ENCODE measurements around the gene CAPN1. TPM values are rescaled to one million over a fixed set of nuclear protein-coding genes. Genes with fewer than 3 reads are reported as not detected.

CAPN1 gene
- total and polyA plus RNA-seq, 2 of the 13 experiments (the other 11 are each of a cell fraction or from before 2014, with no cell fraction given) = 57.3 to 82.6 TPM

GRCh38 chr11:65180877-65181568, 705 bp upstream of the CAPN1 start (continued):
- TF ChIP-seq ARID2 (CRISPR knock-in tag; IDR thresholded peaks at IDR 0.05; ENCODE audit: borderline replicate concordance) = 0 out of 2 replicates have a peak, but pooled peaks have one; percentile 14
- peak; percentile 40; the same call in 1 of the 2 replicates for TF ChIP-seq THAP11 (CRISPR knock-in tag; IDR thresholded peaks at IDR 0.05)
- peak; percentile 63 for TF ChIP-seq ZFY (CRISPR knock-in tag; IDR thresholded peaks at IDR 0.05)
- peak; percentile 27; the same call in 1 of the 2 replicates for TF ChIP-seq ZNF547 (CRISPR knock-in tag; IDR thresholded peaks at IDR 0.05)
- TF ChIP-seq, protein P1, sequence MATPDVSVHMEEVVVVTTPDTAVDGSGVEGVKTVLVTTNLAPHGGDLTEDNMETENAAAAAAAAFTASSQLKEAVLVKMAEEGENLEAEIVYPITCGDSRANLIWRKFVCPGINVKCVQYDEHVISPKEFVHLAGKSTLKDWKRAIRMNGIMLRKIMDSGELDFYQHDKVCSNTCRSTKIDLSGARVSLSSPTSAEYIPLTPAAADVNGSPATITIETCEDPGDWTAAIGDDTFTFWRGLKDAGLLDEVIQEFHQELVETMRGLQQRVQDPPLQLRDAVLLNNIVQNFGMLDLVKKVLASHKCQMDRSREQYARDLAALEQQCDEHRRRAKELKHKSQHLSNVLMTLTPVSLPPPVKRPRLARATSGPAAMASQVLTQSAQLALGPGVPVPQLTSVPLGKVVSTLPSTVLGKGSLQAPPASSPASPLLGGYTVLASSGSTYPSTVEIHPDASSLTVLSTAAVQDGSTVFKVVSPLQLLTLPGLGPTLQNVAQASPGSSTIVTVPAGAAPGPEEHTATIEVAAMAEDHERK (CRISPR knock-in tag; IDR thresholded peaks at IDR 0.05; ENCODE audit: low read depth) = no peak
- TF ChIP-seq TAF1 (CRISPR knock-in tag; IDR thresholded peaks at IDR 0.05) = peak; percentile 19; the same call in 1 of the 2 replicates
- no peak; the same call in 1 of the 2 replicates for TF ChIP-seq POLR2G (IDR thresholded peaks at IDR 0.05; ENCODE audit: low read depth, low read length)
- peak; percentile 78 for TF ChIP-seq ZNF350 (CRISPR knock-in tag; IDR thresholded peaks at IDR 0.05; ENCODE audit: borderline replicate concordance, low read depth)
- TF ChIP-seq KDM5B (CRISPR knock-in tag; IDR thresholded peaks at IDR 0.05; ENCODE audit: borderline replicate concordance) = peak; percentile 64; the same call in 1 of the 2 replicates
- 0 out of 2 replicates have a peak, but pooled peaks have one; percentile 42 for TF ChIP-seq ARNT2 (CRISPR knock-in tag; IDR thresholded peaks at IDR 0.05; ENCODE audit: low read depth)
- no peak for TF ChIP-seq ZNF562 (CRISPR knock-in tag; IDR thresholded peaks at IDR 0.05; ENCODE audit: borderline replicate concordance)
- TF ChIP-seq CEBPZ (IDR thresholded peaks at IDR 0.05; ENCODE audit: low read length) = no peak
- TF ChIP-seq ZNF234 (CRISPR knock-in tag; conservative IDR thresholded peaks at IDR 0.05) = no peak
- TF ChIP-seq AHR (CRISPR knock-in tag; IDR thresholded peaks at IDR 0.05) = peak; percentile 80; the same call in 1 of the 2 replicates
- TF ChIP-seq ETS1 (CRISPR knock-in tag; IDR thresholded peaks at IDR 0.05) = 0 out of 2 replicates have a peak, but pooled peaks have one; percentile 26
- TF ChIP-seq ATF6 (CRISPR knock-in tag; conservative IDR thresholded peaks at IDR 0.05) = 0 out of 2 replicates have a peak, but pooled peaks have one; percentile 47
- no peak for TF ChIP-seq MAFK (conservative IDR thresholded peaks at IDR 0.05 in 1 of 2, IDR thresholded peaks at IDR 0.05 in 1 of 2; ENCODE audit: low read length in 2 of 2)
- TF ChIP-seq GZF1 (CRISPR knock-in tag; IDR thresholded peaks at IDR 0.05) = no peak
- TF ChIP-seq GPN1 (CRISPR knock-in tag; IDR thresholded peaks at IDR 0.05; ENCODE audit: borderline replicate concordance) = no peak
- no peak for TF ChIP-seq GABPA (IDR thresholded peaks at IDR 0.05; ENCODE audit: low read depth, low read length)
- no peak for TF ChIP-seq GABPA (CRISPR knock-in tag; IDR thresholded peaks at IDR 0.05; ENCODE audit: low read depth)
- TF ChIP-seq SOX5 (CRISPR knock-in tag; IDR thresholded peaks at IDR 0.05; ENCODE audit: borderline replicate concordance) = 0 out of 2 replicates have a peak, but pooled peaks have one; percentile 18
